ENCODE data around the gene S100PBP. TPM values are rescaled to one million over a fixed set of nuclear protein-coding genes. Genes with fewer than 3 reads are reported as not detected.

S100PBP gene
- total RNA-seq, 1 donor from 2014 or later = 26.9 TPM

GRCh38 chr1:32869923-32870614 lies 52.6 kb downstream of the S100PBP start:
- DNase-seq (ENCODE audit: low spot score) = no peak

- no peak for DNase-seq (ENCODE audit: low spot score)
Observed at GRCh38 chr1:32870615-32871363, 53.3 kb downstream of the S100PBP start, which contains the start of gene FNDC5. FNDC5 (minus strand) TSS chr1:32870912.

GRCh38 chr1:32871364-32872191 lies 54.1 kb downstream of the S100PBP start:
- DNase-seq (ENCODE audit: low spot score) = no peak

GRCh38 chr1:32872192-32872460 lies 54.7 kb downstream of the S100PBP start:
- no peak for DNase-seq (ENCODE audit: low spot score)

GRCh38 chr1:32873484-32873883 lies 56.0 kb downstream of the S100PBP start:
- DNase-seq (ENCODE audit: low spot score) = no peak

GRCh38 chr1:32874860-32875752 lies 57.7 kb downstream of the S100PBP start:
- DNase-seq (ENCODE audit: low spot score) = no peak

GRCh38 chr1:32876341-32877210 lies 59.1 kb downstream of the S100PBP start:
- DNase-seq (ENCODE audit: low spot score) = no peak

GRCh38 chr1:32877211-32878110 lies 60.0 kb downstream of the S100PBP start:
- DNase-seq (ENCODE audit: low spot score) = no peak

GRCh38 chr1:32878183-32878582 lies 60.7 kb downstream of the S100PBP start:
- no peak for DNase-seq (ENCODE audit: low spot score)

- no peak for DNase-seq (ENCODE audit: low spot score)
Observed at GRCh38 chr1:32878637-32879041, 61.2 kb downstream of the S100PBP start.

- DNase-seq (ENCODE audit: low spot score) = no peak
Observed at GRCh38 chr1:32881291-32881690, 63.8 kb downstream of the S100PBP start.

GRCh38 chr1:32881871-32882850 lies 64.7 kb downstream of the S100PBP start:
- DNase-seq (ENCODE audit: low spot score) = no peak

GRCh38 chr1:32883338-32884031 lies 66.0 kb downstream of the S100PBP start:
- no peak for DNase-seq (ENCODE audit: low spot score)

GRCh38 chr1:32884032-32884372 lies 66.5 kb downstream of the S100PBP start:
- DNase-seq (ENCODE audit: low spot score) = no peak

- DNase-seq (ENCODE audit: low spot score) = no peak
Observed at GRCh38 chr1:32884726-32885125, 67.3 kb downstream of the S100PBP start.

- DNase-seq (ENCODE audit: low spot score) = no peak
Observed at GRCh38 chr1:32885676-32886003, 68.2 kb downstream of the S100PBP start.

- no peak for DNase-seq (ENCODE audit: low spot score)
Observed at GRCh38 chr1:32886004-32886827, 68.8 kb downstream of the S100PBP start, which contains the start of gene HPCA. HPCA (plus strand) TSS chr1:32886491; CDS start chr1:32888899, 2,408 bp downstream.

All from mucosa of gallbladder (tissue), 1 donor.